SK-N-MC (cell line): ENCODE data around the gene GRID2IP.

ENCODE experiments used
- EZH2 ChIP-seq: fragments of 200-600 bp; sonication (generic); IDR thresholded peaks from one replicate; pipeline ENCODE4 v1.6.1; 2017; ENCODE audit warnings: antibody characterized with exemption
- FOXP2 ChIP-seq: optimal IDR thresholded peaks from 2 replicates; pipeline ENCODE3; 2011; ENCODE audit warnings: mild to moderate bottlenecking, moderate library complexity; ENCODE audit not compliant: insufficient read depth; ENCODE audit errors: extremely low read length, control extremely low read depth
- POLR2AphosphoS5 ChIP-seq: IDR thresholded peaks from 2 replicates; pipeline ENCODE4 v1.6.1; 2012; ENCODE audit warnings: mild to moderate bottlenecking, low read depth, low read length, borderline replicate concordance

DNA sequence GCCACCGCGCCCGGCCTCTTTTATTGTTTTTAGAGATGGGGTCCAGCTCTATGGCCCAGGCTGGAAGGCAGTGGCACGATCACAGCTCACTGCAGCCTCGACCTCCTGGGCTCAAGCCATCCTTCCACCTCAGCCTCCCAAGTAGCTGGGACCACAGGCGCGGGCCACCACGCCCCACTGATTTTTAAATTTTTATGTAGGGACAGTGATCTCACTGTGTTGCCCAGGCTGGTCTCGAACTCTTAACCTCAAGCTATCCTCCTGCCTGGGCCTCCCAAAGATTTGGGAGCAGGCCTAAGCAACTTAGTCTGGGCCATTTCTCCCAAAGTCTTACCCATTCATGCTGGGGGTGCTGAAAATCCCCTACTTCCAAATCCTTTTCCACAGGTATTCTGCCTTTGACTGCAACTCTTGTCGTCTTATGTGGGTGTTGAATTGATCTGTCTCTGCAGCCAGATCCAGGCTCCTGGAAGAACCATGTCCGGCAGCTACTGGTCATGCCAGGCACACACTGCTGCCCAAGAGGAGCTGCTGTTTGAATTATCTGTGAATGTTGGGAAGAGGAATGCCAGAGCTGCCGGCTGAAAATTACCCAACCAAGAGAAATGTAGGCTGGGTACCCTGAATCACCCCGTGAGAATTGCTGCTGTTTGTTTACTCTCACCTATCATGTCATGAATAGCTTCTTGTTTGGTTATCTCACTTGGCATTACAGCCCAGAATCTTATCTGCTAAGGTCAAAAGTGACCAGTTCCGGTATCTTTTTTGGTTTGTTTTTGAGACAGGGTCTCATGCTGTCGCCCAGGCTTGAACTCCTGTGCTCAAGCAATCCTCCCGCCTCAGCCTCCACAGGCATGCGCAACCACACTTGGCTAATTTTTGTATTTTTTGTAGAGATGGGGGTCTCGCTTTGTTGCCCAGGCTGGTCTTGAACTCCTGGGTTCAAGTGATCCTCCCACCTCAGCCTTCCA is 27.1 kb upstream of the GRID2IP start:
- no peak for TF ChIP-seq POLR2AphosphoS5
- TF ChIP-seq EZH2, result no peak
- TF ChIP-seq FOXP2, result no peak
